ENCODE data around the gene ITGB5. TPM values are rescaled to one million over a fixed set of nuclear protein-coding genes. Genes with fewer than 3 reads are reported as not detected.

The ITGB5 gene
- total RNA-seq, 1 donor from 2014 or later: not detected

DNA sequence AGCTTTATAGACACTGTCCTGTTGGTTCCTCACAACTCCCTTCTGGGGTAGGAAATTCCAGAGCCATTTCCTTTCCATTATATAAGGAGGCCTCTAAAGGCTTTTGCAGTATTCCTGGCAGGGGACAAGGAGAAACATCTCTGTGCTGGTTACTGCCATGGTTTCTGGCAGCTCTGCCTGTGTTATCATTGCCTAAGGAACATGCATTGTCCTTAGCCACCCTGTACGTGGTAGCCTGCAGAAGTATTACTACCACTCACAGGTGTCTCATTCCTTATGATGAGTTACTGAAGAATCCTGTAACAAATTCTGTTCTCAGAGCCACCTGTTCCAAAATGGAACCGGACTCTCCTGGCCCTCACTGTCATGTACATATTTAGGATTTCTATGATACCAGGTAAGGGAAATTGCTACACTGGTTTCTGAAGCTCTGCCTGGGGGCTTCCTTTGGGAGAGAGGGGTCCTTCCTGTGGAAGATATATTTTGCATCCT lies 98.9 kb downstream of the ITGB5 start:
- ATAC-seq (ENCODE audit: low read depth) (no peak), DNase-seq (no peak)
- intact Hi-C loops (cut with micrococcal nuclease): no loop called here
- Mint-ChIP-seq H3K36me3 (ENCODE audit: low read depth) (no peaks in the 10 kb centered on the region), H3K9me3 (no peaks in the 10 kb centered on the region), H3K4me3 (no peak overlapping the region), H3K27me3 (peaks cover 13% of the 10 kb centered on the region), H3K27ac (no peak overlapping the region), H3K4me1 (no peaks in the 10 kb centered on the region)
- TF ChIP-seq, protein P1, sequence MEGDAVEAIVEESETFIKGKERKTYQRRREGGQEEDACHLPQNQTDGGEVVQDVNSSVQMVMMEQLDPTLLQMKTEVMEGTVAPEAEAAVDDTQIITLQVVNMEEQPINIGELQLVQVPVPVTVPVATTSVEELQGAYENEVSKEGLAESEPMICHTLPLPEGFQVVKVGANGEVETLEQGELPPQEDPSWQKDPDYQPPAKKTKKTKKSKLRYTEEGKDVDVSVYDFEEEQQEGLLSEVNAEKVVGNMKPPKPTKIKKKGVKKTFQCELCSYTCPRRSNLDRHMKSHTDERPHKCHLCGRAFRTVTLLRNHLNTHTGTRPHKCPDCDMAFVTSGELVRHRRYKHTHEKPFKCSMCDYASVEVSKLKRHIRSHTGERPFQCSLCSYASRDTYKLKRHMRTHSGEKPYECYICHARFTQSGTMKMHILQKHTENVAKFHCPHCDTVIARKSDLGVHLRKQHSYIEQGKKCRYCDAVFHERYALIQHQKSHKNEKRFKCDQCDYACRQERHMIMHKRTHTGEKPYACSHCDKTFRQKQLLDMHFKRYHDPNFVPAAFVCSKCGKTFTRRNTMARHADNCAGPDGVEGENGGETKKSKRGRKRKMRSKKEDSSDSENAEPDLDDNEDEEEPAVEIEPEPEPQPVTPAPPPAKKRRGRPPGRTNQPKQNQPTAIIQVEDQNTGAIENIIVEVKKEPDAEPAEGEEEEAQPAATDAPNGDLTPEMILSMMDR (IDR thresholded peaks at IDR 0.05): no peak
- CTCF ChIA-PET: no interaction called here
- POLR2A ChIA-PET: no interaction called here

DNA sequence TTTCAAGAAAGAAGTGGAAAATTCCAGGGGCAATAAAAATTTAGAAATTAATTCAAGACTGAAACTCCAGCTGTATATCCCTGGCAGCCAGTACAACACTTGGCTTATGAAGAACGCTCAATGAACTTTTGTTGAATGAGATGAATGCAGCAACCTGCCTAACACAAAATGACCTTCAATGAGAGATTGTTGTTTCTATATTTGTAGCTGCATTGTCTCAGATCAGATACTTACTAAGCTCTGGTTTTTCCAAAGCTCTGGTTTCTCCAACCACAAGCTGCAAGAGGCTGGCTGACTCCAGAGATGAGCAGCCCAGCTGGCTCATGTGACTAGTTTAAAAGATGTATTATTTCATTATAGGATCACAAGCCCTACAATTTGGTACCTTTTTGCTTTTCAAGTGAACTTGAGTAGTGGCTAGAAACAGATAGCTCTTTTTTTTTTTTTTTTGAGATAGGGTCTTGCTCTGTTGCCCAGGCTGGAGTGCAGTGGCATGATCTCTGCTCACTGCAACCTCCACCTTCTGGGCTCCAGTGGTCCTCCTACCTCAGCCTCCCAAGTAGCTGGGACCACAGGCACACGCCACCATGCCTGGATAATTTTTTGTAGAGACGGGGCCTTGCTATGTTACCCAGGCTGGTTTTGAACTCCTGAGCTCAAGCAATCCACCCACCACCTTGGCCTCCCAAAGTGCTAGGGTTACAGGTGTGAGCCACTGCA lies 99.5 kb downstream of the ITGB5 start:
- Mint-ChIP-seq H3K27me3 (peaks cover 11% of the 10 kb centered on the region), H3K36me3 (ENCODE audit: low read depth) (no peaks in the 10 kb centered on the region), H3K27ac (no peak overlapping the region), H3K4me1 (no peaks in the 10 kb centered on the region), H3K4me3 (no peak overlapping the region), H3K9me3 (no peaks in the 10 kb centered on the region)
- intact Hi-C loops (cut with micrococcal nuclease): no loop called here
- ChIA-PET CTCF (interaction anchor here (1.0 to 1.2 kb wide), 2 partner anchors 26 to 378 kb away, joined by 3 read pairs; no protein-coding TSS in a partner anchor), POLR2A (no interaction called here)
- no peak for ATAC-seq (ENCODE audit: low read depth)
- DNase-seq: no peak
- TF ChIP-seq, protein P1 (IDR thresholded peaks at IDR 0.05): no peak

DNA sequence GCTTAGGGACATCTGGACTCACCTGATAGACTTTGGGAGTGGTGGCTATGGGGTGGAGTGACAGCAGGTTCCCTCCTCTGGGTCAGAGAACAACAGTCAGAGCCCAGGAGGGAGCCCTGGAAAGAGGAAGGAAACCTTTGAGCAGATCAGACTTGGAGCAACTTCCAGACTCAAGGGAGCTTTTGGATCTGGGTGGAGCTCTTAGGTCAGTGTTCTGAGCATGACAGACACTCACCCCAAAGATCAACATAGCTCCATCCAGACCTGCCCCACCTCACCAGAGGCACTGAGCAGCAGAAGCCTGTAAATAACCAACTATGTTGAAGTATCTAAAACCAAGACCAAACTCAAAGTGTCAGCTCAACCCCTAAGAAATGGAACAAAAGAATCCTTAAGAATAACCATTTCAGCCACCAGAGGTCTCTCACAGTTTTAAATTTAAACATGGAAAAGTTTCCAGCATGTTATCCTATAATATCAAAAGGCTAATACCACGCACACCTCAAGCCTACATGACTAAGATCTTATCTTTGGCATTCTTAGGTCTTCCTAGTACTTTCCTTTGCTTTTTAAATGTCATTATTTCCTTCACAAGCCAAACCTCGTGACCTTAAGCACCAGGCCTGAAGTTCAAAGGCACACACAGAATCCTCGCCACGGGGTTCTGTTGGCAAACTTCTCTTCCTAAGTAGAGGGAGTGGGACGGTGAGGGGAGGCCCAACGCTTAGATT lies 100.5 kb downstream of the ITGB5 start:
- no peaks in the 10 kb centered on the region for H3K36me3 Mint-ChIP-seq (ENCODE audit: low read depth)
- no peak for ATAC-seq (ENCODE audit: low read depth)
- H3K9me3 Mint-ChIP-seq: no peaks in the 10 kb centered on the region
- no peaks in the 10 kb centered on the region for H3K4me1 Mint-ChIP-seq
- CTCF ChIA-PET: interaction anchor here (1.0 to 1.2 kb wide), 2 partner anchors 26 to 379 kb away, joined by 3 read pairs; no protein-coding TSS in a partner anchor
- no peak overlapping the region for H3K4me3 Mint-ChIP-seq
- POLR2A ChIA-PET: no interaction called here
- intact Hi-C loops (cut with micrococcal nuclease): no loop called here
- H3K27me3 Mint-ChIP-seq: peaks cover 10% of the 10 kb centered on the region
- no peak for DNase-seq
- TF ChIP-seq, protein P1 (IDR thresholded peaks at IDR 0.05): no peak
- no peak overlapping the region for H3K27ac Mint-ChIP-seq

DNA sequence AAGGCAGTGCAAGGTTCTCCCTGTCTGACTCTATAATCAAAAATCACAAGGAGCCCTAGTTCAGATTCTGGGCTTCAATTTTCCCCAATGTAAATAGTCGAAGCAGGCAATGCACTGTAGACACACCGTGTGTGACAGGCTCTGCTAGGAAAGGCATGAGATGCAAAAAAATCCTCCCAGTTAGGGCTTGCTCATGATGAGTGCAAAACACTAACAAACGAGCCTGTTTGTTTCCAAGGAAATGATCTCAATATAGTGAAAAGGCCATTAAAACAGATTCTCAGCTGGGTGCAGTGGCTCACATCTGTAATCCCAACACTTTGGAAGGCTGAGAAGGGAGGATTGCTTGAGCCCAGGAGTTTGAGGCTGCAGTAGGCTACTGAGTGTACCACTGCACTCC lies 101.2 kb downstream of the ITGB5 start:
- no peaks in the 10 kb centered on the region for H3K4me1 Mint-ChIP-seq
- DNase-seq (no peak), ATAC-seq (ENCODE audit: low read depth) (no peak)
- TF ChIP-seq, protein P1 (IDR thresholded peaks at IDR 0.05): no peak
- ChIA-PET CTCF (interaction anchor here (1.2 kb wide), 1 partner anchor 380 kb away, joined by 3 read pairs; no protein-coding TSS in a partner anchor), POLR2A (no interaction called here)
- no peaks in the 10 kb centered on the region for H3K36me3 Mint-ChIP-seq (ENCODE audit: low read depth)
- H3K9me3 Mint-ChIP-seq: no peaks in the 10 kb centered on the region
- peaks cover 4% of the 10 kb centered on the region for H3K27me3 Mint-ChIP-seq
- no peak overlapping the region for H3K27ac Mint-ChIP-seq
- H3K4me3 Mint-ChIP-seq: no peak overlapping the region
- intact Hi-C loops (cut with micrococcal nuclease): no loop called here

DNA sequence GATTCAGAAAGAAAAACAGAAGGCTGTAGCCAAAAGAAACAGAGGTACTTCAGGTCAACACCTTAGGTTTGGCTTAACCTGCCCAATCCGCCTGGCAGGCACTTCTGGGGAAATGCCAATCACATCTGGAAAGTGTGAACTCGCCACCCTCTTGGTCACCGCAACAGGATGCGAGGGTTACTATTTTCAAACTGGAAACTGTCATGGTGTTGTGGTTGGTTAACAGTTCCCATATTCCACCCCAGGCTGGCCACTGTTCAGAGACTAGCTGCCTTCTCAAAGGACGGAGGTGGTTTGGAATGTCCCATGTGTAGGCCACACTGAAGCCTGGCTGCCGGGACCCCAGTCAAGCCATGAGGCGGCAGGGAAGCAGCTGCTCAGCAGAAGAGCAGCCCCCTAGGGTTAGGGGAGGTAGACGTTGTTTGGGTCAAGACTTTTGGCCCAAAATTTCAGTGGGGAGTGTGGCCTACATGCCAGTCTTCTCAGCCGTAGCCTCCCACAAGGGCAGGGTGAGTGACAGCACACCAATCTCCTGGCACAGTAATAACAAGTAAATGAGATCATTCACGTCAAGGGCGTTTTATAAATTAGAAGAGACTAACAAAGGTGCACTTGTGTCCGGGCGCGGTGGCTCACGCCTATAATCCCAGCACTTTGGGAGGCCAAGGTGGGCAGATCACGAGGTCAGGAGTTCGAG lies 102.3 kb downstream of the ITGB5 start:
- CTCF ChIA-PET: no interaction called here
- Mint-ChIP-seq H3K27ac (no peak overlapping the region), H3K36me3 (ENCODE audit: low read depth) (no peaks in the 10 kb centered on the region), H3K9me3 (no peaks in the 10 kb centered on the region), H3K27me3 (peaks cover 8% of the 10 kb centered on the region), H3K4me1 (no peaks in the 10 kb centered on the region), H3K4me3 (no peak overlapping the region)
- TF ChIP-seq, protein P1 (IDR thresholded peaks at IDR 0.05): no peak
- intact Hi-C loops (cut with micrococcal nuclease): no loop called here
- DNase-seq (no peak), ATAC-seq (ENCODE audit: low read depth) (no peak)
- POLR2A ChIA-PET: no interaction called here
